Measurements from ENCODE around the gene ACSF2. TPM values are rescaled to one million over a fixed set of nuclear protein-coding genes. Genes with fewer than 3 reads are reported as not detected.
"Not testable (repeated sequence)": the region's sequence is repeated elsewhere in the genome, so short reads cannot be mapped to it uniquely, and the experiment has no call there.

The ACSF2 gene
- total RNA-seq, 1 donor from 2014 or later, result 56.1 TPM

GRCh38 chr17:50406578-50406977 is 19.4 kb upstream of the ACSF2 start:
- no peak for ATAC-seq
- no peak for DNase-seq (ENCODE audit: low spot score)

- ATAC-seq (no peak), DNase-seq (ENCODE audit: low spot score) (no peak)
Observed at GRCh38 chr17:50407921-50408320, 18.1 kb upstream of the ACSF2 start.

GRCh38 chr17:50412188-50412732 is 13.8 kb upstream of the ACSF2 start:
- ATAC-seq (no peak), DNase-seq (ENCODE audit: low spot score) (no peak)

GRCh38 chr17:50414808-50415207 is 11.2 kb upstream of the ACSF2 start:
- no peak for DNase-seq (ENCODE audit: low spot score)
- ATAC-seq, result no peak

DNA sequence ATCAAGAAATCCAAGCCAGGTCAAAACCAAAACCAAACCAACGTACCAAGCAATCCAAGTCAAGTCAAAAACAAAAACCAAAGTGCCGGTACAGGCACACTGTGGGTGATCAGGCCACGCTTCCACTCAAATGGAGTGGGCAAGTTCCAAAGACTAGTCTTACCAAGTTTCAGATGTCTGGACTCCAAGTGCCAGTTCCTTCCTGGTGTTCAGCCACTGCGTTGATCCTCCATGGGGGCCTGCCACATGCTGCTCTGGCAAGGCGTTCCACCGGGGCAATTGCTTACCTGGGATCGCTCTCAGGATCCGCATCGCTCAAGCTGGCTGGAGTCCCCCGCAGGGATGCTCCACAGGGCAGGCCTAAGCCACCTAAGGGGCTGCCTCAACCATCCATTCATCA is 6.4 kb upstream of the ACSF2 start:
- not testable (repeated sequence) for DNase-seq (ENCODE audit: low spot score); ATAC-seq

- ATAC-seq, result peak; percentile 51
Observed at GRCh38 chr17:50420419-50421112, 5.5 kb upstream of the ACSF2 start.

DNA sequence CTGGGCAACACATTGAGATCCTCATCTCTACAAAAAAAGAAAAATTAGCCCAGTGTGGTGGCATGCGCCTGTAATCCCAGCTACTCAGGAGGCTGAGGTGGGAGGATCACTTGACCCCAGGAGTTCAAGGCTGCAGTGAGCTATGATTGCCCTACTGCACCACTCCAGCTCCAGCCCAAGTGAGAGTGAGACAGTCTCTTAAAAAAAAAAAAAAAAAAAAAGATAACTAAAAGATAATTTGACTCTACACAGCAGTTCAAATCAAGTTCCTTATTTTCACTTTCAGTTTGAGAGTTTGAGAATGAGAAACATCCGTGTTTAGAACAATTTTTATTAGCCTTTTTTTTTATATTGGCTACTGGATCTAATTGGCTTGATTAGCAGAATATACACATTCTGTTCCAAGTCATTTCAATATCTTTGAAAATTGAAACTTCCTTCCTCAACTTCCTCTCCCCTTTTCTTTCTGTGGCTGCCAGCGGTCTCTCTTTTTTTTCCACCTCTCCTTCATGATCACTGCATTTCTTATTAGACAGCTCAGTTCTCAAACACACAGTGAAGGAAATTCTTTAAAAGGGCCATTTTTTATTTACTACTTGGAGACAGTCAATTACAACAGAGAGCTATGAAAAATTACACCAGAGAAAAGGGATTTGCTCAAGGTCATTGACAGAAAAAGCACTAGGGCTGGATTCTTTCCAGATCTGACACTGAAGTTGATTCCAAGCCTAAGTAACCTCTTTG is 4.5 kb upstream of the ACSF2 start:
- peak; percentile 4 for ATAC-seq
- DNase-seq (ENCODE audit: low spot score), result no peak

More at GRCh38 chr17:50420419-50421112, 5.5 kb upstream of the ACSF2 start:
- no peak for DNase-seq (ENCODE audit: low spot score)

DNA sequence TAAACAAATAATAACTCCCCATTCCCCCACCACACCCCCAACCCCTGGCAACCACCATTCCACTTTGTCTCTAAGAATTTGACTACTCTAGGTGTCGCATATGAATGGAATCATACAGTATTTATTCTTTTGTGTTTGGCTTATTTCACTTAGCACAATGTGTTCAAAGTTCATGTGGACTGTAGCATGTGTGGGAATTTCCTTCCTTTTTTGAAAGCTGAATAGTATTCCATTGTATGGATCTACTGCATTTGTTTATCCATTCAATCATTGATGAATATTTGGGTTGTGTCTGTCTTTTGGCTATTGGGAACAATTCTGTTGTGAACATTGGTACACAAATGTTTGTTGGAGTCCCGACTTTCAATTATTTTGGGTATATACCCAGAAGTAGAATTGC is 3.3 kb upstream of the ACSF2 start:
- ATAC-seq, result no peak
- DNase-seq (ENCODE audit: low spot score), result no peak

DNA sequence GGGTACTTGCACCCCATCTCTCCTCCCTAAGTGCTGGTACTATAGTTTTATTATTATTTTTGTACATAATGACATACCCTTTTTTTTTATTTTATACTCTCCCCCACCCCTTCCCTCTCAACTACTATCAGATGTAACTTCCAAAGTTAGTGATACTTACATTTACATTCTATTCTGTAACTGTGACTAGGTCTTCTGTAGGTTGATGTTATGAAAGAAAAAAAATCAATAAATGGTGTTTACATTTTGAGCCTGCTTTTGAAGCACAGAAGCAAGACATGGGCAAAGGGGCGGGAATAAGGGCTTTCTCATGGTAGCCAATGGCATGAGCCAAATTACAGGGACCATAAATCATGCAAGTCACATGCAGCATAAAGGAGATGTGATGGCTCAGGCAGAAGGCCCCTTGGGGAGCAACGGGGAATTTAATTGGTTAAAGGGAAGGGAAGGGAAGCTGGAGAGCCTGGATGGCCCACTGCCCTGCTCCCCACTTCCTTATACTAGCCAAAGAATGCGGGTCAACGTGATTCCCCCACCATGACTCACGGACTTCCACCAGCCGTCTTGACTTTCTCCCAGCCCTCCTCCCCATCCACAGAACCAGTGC is 2.4 kb upstream of the ACSF2 start:
- ATAC-seq, result no peak
- DNase-seq (ENCODE audit: low spot score), result no peak

DNA sequence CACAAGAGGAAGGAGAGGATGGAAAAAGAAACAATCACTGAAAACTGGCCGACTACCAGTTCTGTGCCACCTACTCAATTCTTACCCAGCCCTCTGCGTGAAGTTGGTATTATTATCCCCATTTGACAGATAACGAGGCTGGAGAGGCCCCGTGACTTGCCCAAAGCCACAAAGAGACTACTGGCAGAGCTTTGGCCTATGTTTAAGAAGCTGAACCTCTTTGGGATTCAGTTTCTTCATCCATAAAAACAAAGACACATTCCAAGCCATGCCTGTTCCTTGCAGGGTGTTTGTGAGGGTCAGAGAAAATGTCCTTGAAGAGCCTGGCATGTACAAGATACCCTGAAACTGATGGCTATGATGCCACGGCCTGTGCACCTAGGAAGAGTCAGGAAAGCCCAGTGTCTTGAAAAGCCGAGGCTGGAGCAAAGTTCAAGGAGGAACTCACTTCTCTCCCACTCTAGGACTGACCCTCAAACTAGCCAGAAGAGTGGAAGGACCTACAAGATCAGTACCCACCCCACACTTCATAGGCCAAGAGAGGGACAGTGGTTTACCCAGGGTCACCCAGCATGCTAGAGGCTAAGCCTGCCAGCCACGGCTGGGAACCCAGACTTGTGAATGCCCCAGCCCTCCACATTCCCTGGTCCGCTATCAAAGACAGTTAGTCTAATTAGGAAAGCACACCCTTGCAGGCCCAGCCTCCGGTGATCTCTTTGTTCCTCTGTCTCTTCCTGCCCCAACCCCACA is 1.6 kb upstream of the ACSF2 start:
- DNase-seq (ENCODE audit: low spot score) (no peak), ATAC-seq (no peak)

GRCh38 chr17:50424996-50425681 is 879 bp upstream of the ACSF2 start:
- DNase-seq (ENCODE audit: low spot score), result no peak
- ATAC-seq, result no peak

GRCh38 chr17:50426472-50426782 is 409 bp downstream of the ACSF2 start:
- DNase-seq (ENCODE audit: low spot score), result no peak
- no peak for ATAC-seq

GRCh38 chr17:50426814-50427787 is 1.1 kb downstream of the ACSF2 start:
- DNase-seq (ENCODE audit: low spot score), result no peak
- ATAC-seq, result peak; percentile 55

- ATAC-seq, result not testable (repeated sequence)
Observed at GRCh38 chr17:50428126-50428525, 2.1 kb downstream of the ACSF2 start.

GRCh38 chr17:50428831-50429424 is 2.9 kb downstream of the ACSF2 start:
- DNase-seq (ENCODE audit: low spot score) (peak; percentile 85), ATAC-seq (peak; percentile 53)

More at GRCh38 chr17:50428126-50428525, 2.1 kb downstream of the ACSF2 start:
- DNase-seq (ENCODE audit: low spot score), result not testable (repeated sequence)

- ATAC-seq (no peak), DNase-seq (ENCODE audit: low spot score) (no peak)
Observed at GRCh38 chr17:50429793-50430192, 3.8 kb downstream of the ACSF2 start.

- DNase-seq (ENCODE audit: low spot score) (no peak), ATAC-seq (no peak)
Observed at GRCh38 chr17:50430821-50431618, 5.0 kb downstream of the ACSF2 start.

- DNase-seq (ENCODE audit: low spot score), result no peak
Observed at GRCh38 chr17:50432125-50432762, 6.2 kb downstream of the ACSF2 start.

More at GRCh38 chr17:50432125-50432762, 6.2 kb downstream of the ACSF2 start:
- ATAC-seq, result no peak

Data from left lobe of liver (tissue), 2 donors.